ENCODE data around the gene SRD5A1.

DNA sequence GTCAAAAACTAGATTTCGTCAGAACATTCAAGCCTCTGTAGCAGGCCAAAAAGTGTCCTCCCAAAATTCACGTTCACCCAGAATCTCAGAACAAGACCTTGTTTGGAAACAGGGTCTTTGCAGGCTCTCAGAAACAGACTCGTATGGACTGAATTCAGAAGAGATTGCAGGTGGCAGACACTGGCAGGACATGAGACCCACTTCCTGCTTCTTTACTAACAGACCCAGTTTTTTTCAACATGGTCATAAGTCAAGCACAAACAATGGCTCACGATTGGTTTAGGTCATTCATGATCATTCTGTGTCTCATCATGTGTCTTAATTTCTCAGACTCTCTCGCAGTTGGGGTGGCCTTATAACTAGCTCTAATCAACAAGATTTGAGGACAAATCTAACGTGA is 74.6 kb downstream of the SRD5A1 start:
- TF ChIP-seq, protein P1, sequence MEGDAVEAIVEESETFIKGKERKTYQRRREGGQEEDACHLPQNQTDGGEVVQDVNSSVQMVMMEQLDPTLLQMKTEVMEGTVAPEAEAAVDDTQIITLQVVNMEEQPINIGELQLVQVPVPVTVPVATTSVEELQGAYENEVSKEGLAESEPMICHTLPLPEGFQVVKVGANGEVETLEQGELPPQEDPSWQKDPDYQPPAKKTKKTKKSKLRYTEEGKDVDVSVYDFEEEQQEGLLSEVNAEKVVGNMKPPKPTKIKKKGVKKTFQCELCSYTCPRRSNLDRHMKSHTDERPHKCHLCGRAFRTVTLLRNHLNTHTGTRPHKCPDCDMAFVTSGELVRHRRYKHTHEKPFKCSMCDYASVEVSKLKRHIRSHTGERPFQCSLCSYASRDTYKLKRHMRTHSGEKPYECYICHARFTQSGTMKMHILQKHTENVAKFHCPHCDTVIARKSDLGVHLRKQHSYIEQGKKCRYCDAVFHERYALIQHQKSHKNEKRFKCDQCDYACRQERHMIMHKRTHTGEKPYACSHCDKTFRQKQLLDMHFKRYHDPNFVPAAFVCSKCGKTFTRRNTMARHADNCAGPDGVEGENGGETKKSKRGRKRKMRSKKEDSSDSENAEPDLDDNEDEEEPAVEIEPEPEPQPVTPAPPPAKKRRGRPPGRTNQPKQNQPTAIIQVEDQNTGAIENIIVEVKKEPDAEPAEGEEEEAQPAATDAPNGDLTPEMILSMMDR (IDR thresholded peaks at IDR 0.05) = no peak
- TF ChIP-seq POLR2A (IDR thresholded peaks at IDR 0.05) = no peak
